ENCODE data around the gene ZSWIM4. TPM values are rescaled to one million over a fixed set of nuclear protein-coding genes. Genes with fewer than 3 reads are reported as not detected.

ZSWIM4 gene
- polyA plus RNA-seq, 3 donors: 0.19 to 1.1 (median 0.23) TPM

DNA sequence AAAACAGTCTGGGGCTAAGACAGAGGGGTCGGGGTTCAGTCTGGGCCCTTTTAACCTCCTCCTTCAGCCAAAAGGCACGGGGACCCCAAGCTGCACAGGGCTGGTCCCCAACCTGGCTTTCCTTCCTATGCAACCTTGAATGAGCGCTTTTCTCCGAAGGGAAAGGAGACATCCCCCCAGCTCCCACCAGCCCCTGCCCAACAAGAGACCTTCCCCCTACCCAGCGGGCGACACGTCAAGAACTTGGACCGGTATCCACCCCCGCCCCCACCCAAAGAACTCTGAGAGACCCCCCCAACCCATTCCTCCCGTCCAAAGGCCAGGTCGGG is 46.7 kb downstream of the ZSWIM4 start:
- H2AFZ ChIP-seq (ENCODE audit: insufficient read depth, low read depth, low read length, poor library complexity, severe bottlenecking): no peak overlapping the region

More for the DNA sequence above, 46.7 kb downstream of the ZSWIM4 start:
- Histone ChIP-seq H3K4me2 (replicated peaks; ENCODE audit: extremely low read depth, low read length, poor library complexity, severe bottlenecking) (peak overlapping the region; percentile 96), H3K4me1 (ENCODE audit: control insufficient read depth in 1 of 2, insufficient read depth in 2 of 2, low read length in 2 of 2) (peaks cover 60 to 65% of the 10 kb centered on the region in 2 donors), H4K20me1 (ENCODE audit: insufficient read depth, low read length) (peaks cover 54% of the 10 kb centered on the region), H3K27me3 (ENCODE audit: control insufficient read depth in 2 of 2, insufficient read depth in 2 of 2, low read length in 2 of 2) (no peaks in the 10 kb centered on the region), H3K36me3 (replicated peaks in 1 of 2; ENCODE audit: control insufficient read depth in 1 of 2, insufficient read depth in 2 of 2, low read length in 2 of 2) (no peaks in the 10 kb centered on the region), H3K27ac (ENCODE audit: low read depth in 1 of 2, low read length in 2 of 2) (peak overlapping the region; percentile 99 to 100), H3K4me3 (replicated peaks in 1 of 3; ENCODE audit: low read depth in 2 of 3, low read length in 3 of 3) (peak overlapping the region; percentile 69 to 97 (median 90)), H3K79me2 (ENCODE audit: insufficient read depth, low read length) (peaks cover 72% of the 10 kb centered on the region), H3K9ac (ENCODE audit: insufficient read depth, low read length, poor library complexity, severe bottlenecking) (peak overlapping the region; percentile 100), H3K9me3 (replicated peaks in 1 of 2; ENCODE audit: control insufficient read depth in 1 of 2, insufficient read depth in 1 of 2, low read length in 2 of 2) (no peaks in the 10 kb centered on the region)
- WGBS (ENCODE audit: insufficient coverage): 0% methylated on average over 3 of the region's 11 CpGs
- Mint-ChIP-seq H3K27me3 (ENCODE audit: low read depth in 3 of 3) (peaks cover 0 to 20% (median 4%) of the 10 kb centered on the region in 3 donors), H3K9me3 (peaks cover 0 to 7% (median 2%) of the 10 kb centered on the region in 7 donors), H3K27ac (peak overlapping the region; percentile 98 to 100 (median 99)), H3K36me3 (peaks cover 13 to 27% of the 10 kb centered on the region in 2 donors), H3K4me1 (peaks cover 49% of the 10 kb centered on the region), H3K4me3 (peak overlapping the region; percentile 91 to 96)
- intact Hi-C loops (cut with micrococcal nuclease): loop anchor here (10.0 kb wide), 2 partner anchors 687 to 1057 kb away; partner anchors contain the start of genes IER2 (in 1 of the 2) and STX10 (in 1 of the 2)
- TF ChIP-seq CTCF (IDR thresholded peaks at IDR 0.05): no peak
- DNase-seq: peak in 1 of 3 donors; percentile 30

Data from CD14-positive monocyte (primary cell).